MM.1S (cell line): ENCODE measurements around the gene SEC24D.

Experiments used
- DNase-seq: peaks from one replicate; pipeline ENCODE4 v3.0.0-alpha.2; 2015
- H2AFZ ChIP-seq: fragments of 300-600 bp; sonication (generic); 2 replicates; pipeline ENCODE4 v1.6.0; 2016; ENCODE audit warnings: antibody characterized with exemption, low read length
- H3F3A ChIP-seq: fragments of 300-600 bp; sonication (generic); 2 replicates; pipeline ENCODE4 v1.6.1; 2016; ENCODE audit warnings: mild to moderate bottlenecking, antibody characterized with exemption, low read length, moderate library complexity, mixed read lengths; ENCODE audit not compliant: insufficient read depth
- H3K27ac ChIP-seq: fragments of 300-600 bp; sonication (generic); 2 replicates; pipeline ENCODE4 v1.5.1; 2016; ENCODE audit warnings: mild to moderate bottlenecking, low read length
- H3K27me3 ChIP-seq: fragments of 300-600 bp; sonication (generic); replicated peaks from 2 replicates; pipeline ENCODE4 v1.6.0; 2016; ENCODE audit warnings: low read length; ENCODE audit not compliant: insufficient read depth
- H3K36me3 ChIP-seq: fragments of 300-600 bp; sonication (generic); replicated peaks from 2 replicates; pipeline ENCODE4 v1.6.1; 2016; ENCODE audit warnings: mild to moderate bottlenecking, low read length, mixed read lengths; ENCODE audit not compliant: insufficient read depth
- H3K4me1 ChIP-seq: fragments of 300-600 bp; sonication (generic); 2 replicates; pipeline ENCODE4 v1.6.1; 2016; ENCODE audit warnings: low read length, mixed read lengths
- H3K4me2 ChIP-seq: fragments of 300-600 bp; sonication (generic); 2 replicates; pipeline ENCODE4 v1.6.0; 2016; ENCODE audit warnings: low read depth, low read length
- H3K4me3 ChIP-seq: fragments of 300-600 bp; sonication (generic); 2 replicates; pipeline ENCODE4 v1.5.1; 2016; ENCODE audit warnings: low read length, mixed read lengths
- H3K79me2 ChIP-seq: fragments of 300-600 bp; sonication (generic); 2 replicates; pipeline ENCODE4 v1.6.1; 2016; ENCODE audit warnings: mixed run types, low read length, mixed read lengths
- H3K9ac ChIP-seq: fragments of 300-600 bp; sonication (generic); 2 replicates; pipeline ENCODE4 v1.6.1; 2016; ENCODE audit warnings: low read length, mixed read lengths
- H3K9me2 ChIP-seq: fragments of 300-600 bp; sonication (generic); replicated peaks from 2 replicates; pipeline ENCODE4 v1.6.1; 2016; ENCODE audit warnings: mild to moderate bottlenecking, low read length, mixed read lengths; ENCODE audit not compliant: insufficient read depth
- H3K9me3 ChIP-seq: fragments of 300-600 bp; sonication (generic); replicated peaks from 2 replicates; pipeline ENCODE4 v1.6.1; 2016; ENCODE audit warnings: mild to moderate bottlenecking, low read length, mixed read lengths; ENCODE audit not compliant: insufficient read depth
- H4K20me1 ChIP-seq: fragments of 300-600 bp; sonication (generic); 2 replicates; pipeline ENCODE4 v1.6.1; 2016; ENCODE audit warnings: mild to moderate bottlenecking, low read length, moderate library complexity, mixed read lengths; ENCODE audit not compliant: insufficient read depth
- EZH2 ChIP-seq: fragments of 300-600 bp; sonication (generic); optimal IDR thresholded peaks from 2 replicates; pipeline ENCODE3; 2017; ENCODE audit warnings: low read depth, mild to moderate bottlenecking, antibody characterized with exemption, low read length, mixed read lengths
- EZH2phosphoT487 ChIP-seq: fragments of 300-600 bp; sonication (generic); IDR thresholded peaks from 2 replicates; pipeline ENCODE4 v1.6.1; 2018; ENCODE audit warnings: antibody characterized with exemption, low read length
- TF ChIP-seq, protein P1 (sequence below): fragments of 300-600 bp; sonication (generic); IDR thresholded peaks from 2 replicates; pipeline ENCODE4 v1.5.1; 2016; ENCODE audit warnings: antibody characterized with exemption, low read length, mixed read lengths

Gene SEC24D

DNA sequence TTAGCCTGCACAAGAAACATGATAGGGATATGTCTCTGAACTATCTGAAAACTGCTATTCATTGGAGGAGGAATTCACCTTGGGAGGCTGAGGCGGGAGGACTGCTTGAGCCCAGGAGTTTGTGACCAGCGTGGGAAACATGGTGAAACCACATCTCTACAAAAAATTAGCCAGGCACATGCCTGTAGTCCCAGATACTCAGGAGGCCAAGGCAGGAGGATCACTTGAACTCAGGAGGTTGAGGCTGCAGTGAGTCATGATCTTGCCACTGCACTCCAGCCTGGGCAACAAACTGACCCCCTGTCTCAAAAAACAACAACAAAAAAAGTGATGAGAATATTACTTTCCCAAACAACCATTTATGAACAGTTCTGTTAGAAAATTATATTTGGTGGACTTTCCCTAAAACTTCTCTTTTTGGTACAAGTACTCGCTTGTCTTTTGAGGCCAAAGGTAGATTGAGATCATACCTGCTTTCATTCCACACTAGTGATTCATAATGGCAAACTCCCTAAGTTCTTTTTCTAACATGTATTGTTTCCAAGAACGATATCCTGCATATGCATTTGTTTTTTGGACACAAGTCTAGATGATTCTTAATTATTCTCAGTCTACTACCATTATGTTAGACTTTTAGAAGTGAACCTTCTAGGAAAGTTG lies 117.3 kb downstream of the SEC24D start:
- H3K4me2 ChIP-seq: no peak overlapping the region
- no peak overlapping the region for H2AFZ ChIP-seq
- H3K27me3 ChIP-seq: no peaks in the 10 kb centered on the region
- H3K4me1 ChIP-seq: no peaks in the 10 kb centered on the region
- TF ChIP-seq EZH2phosphoT487: no peak
- no peak overlapping the region for H3K4me3 ChIP-seq
- no peaks in the 10 kb centered on the region for H3K79me2 ChIP-seq
- H3K9ac ChIP-seq: no peak overlapping the region
- H3K9me3 ChIP-seq: no peaks in the 10 kb centered on the region
- no peak overlapping the region for H3K27ac ChIP-seq
- no peaks in the 10 kb centered on the region; the same call in 1 of the 2 replicates for H3K36me3 ChIP-seq
- H4K20me1 ChIP-seq: no peaks in the 10 kb centered on the region
- no peaks in the 10 kb centered on the region for H3K9me2 ChIP-seq
- DNase-seq: no peak
- H3F3A ChIP-seq: peaks cover 6% of the 10 kb centered on the region; the same call in 1 of the 2 replicates

DNA sequence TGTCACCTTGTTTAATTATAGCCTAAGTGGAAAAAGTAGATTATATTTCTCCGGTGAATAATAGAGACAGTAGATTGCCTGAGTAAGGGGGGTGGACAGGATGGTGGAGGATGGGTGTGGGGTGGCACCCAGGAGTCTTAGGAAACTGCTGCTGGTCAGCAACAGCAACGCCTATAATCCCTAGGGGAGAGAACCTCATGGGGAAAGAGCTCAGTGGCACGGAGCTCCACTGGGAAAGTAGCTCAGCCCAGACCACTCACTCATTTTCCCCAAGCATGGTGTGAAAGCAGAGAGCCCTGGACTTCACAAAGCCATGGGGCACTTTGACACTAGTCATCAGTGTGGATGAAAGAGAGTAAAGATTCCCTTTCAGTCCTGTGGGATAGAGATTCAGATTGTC lies 119.6 kb downstream of the SEC24D start:
- Histone ChIP-seq H3K9ac (no peak overlapping the region), H4K20me1 (no peaks in the 10 kb centered on the region), H3K27me3 (no peaks in the 10 kb centered on the region), H3K4me3 (no peak overlapping the region), H3K4me2 (no peak overlapping the region), H2AFZ (no peak overlapping the region), H3F3A (peaks cover 6% of the 10 kb centered on the region; the same call in 1 of the 2 replicates), H3K9me3 (no peaks in the 10 kb centered on the region), H3K9me2 (no peaks in the 10 kb centered on the region), H3K36me3 (no peaks in the 10 kb centered on the region; the same call in 1 of the 2 replicates), H3K79me2 (no peaks in the 10 kb centered on the region), H3K27ac (no peak overlapping the region), H3K4me1 (no peaks in the 10 kb centered on the region)
- no peak for DNase-seq
- TF ChIP-seq EZH2: no peak
- TF ChIP-seq, protein P1, sequence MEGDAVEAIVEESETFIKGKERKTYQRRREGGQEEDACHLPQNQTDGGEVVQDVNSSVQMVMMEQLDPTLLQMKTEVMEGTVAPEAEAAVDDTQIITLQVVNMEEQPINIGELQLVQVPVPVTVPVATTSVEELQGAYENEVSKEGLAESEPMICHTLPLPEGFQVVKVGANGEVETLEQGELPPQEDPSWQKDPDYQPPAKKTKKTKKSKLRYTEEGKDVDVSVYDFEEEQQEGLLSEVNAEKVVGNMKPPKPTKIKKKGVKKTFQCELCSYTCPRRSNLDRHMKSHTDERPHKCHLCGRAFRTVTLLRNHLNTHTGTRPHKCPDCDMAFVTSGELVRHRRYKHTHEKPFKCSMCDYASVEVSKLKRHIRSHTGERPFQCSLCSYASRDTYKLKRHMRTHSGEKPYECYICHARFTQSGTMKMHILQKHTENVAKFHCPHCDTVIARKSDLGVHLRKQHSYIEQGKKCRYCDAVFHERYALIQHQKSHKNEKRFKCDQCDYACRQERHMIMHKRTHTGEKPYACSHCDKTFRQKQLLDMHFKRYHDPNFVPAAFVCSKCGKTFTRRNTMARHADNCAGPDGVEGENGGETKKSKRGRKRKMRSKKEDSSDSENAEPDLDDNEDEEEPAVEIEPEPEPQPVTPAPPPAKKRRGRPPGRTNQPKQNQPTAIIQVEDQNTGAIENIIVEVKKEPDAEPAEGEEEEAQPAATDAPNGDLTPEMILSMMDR: no peak
- no peak for TF ChIP-seq EZH2phosphoT487

DNA sequence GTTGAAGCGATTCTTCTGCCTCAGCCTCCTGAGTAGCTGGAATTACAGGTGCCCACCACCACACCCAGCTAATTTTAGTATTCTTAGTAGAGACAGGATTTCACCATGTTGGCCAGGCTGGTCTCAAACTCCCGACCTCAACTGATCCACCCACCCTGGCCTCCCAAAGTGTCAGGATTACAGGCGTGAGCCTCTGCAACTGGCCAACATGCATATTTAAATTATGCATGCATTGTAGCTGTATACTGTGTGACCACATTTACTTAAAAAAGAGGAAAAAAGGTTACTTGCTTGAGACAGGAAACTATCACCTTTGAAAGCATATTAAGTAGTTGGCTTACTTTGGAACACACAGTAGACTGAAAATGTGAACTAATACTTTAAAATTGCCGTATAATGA lies 121.2 kb downstream of the SEC24D start:
- no peak for DNase-seq
- Histone ChIP-seq H3K4me1 (no peaks in the 10 kb centered on the region), H3K79me2 (no peaks in the 10 kb centered on the region), H3K4me2 (no peak overlapping the region), H3K36me3 (no peaks in the 10 kb centered on the region), H4K20me1 (no peaks in the 10 kb centered on the region), H3K4me3 (no peak overlapping the region), H3K27ac (no peak overlapping the region), H2AFZ (no peak overlapping the region), H3K9ac (no peak overlapping the region), H3K9me3 (no peaks in the 10 kb centered on the region), H3K9me2 (no peaks in the 10 kb centered on the region), H3F3A (peaks cover 6% of the 10 kb centered on the region; the same call in 1 of the 2 replicates), H3K27me3 (no peaks in the 10 kb centered on the region)
- TF ChIP-seq EZH2 (no peak), EZH2phosphoT487 (no peak)
- TF ChIP-seq, protein P1: no peak

DNA sequence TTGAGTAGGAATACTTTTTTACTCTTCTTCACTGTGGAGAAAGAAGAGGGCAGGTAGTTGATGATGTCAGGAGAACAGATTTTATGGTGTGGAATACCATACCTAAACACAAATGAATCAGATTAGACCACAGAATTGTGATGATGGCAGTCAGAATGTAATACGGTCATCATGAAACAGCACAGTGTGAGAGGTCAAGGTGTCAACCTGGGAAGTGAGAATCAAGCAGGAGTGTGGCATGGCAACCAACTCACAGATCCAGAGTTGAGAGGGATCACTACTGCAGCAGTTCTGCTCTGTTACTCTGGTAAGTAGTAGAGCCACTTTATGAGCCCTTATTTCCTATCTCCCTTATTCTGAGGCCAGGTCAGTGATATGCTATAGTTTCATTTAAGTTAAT lies 123.1 kb downstream of the SEC24D start:
- Histone ChIP-seq H3F3A (no peaks in the 10 kb centered on the region), H3K9me3 (no peaks in the 10 kb centered on the region), H2AFZ (no peak overlapping the region), H3K27ac (no peak overlapping the region), H3K27me3 (no peaks in the 10 kb centered on the region), H3K36me3 (no peaks in the 10 kb centered on the region), H3K4me1 (no peaks in the 10 kb centered on the region), H3K79me2 (no peaks in the 10 kb centered on the region), H4K20me1 (no peaks in the 10 kb centered on the region), H3K4me2 (no peak overlapping the region), H3K9me2 (no peaks in the 10 kb centered on the region), H3K4me3 (no peak overlapping the region), H3K9ac (no peak overlapping the region)
- no peak for DNase-seq
- TF ChIP-seq, protein P1: no peak
- TF ChIP-seq EZH2phosphoT487 (no peak), EZH2 (no peak)
